GM19240 (cell line): ENCODE results near the gene RABL2B.
"Not testable (repeated sequence)": the region's sequence is repeated elsewhere in the genome, so short reads cannot be mapped to it uniquely, and the experiment has no call there.

Experiments used
- DNase-seq: peaks from one replicate; pipeline ENCODE4 v3.0.0; 2011; ENCODE audit warnings: low spot score; ENCODE audit not compliant: insufficient read length

Gene RABL2B

DNA sequence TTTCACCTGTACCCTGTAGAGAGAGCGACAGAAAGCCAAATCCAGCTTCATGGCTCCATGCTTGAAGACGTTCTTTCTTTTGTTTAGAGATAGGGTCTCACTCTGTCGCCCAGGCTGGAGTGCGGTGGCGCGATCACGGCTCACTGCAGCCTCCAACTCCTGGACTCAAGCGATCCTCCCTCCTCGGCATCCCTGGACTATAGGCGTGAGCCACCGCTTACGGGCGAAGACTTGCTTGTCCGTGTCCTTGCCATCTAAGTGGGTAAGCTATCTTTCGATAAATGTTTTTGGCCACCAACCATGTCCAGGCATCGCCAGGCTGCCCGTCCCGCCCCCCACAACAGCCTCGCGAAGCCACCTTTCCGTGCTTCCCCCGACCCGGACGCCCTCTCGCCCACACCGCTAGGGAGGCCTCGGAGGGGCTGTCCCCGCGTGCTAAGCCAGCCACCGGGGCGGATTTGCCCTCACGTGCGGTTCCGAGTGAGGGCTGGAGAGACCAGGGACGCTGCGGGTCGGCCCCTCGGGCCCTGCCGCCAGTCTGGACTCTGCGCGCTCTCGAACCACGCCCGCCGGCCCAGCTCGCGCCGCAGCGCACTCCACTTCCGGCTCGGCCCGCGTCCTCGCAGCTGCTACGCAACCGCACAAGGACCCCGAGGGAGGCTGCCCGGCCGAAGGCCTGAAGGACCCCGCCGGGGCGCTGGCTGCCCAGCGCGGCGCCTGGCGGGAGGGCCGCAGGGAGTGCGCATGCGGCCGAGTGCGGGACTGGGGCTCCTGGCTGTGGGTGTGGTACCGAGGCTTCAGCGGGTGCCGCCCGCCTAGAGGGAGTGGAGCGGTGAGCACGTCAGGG lies at the start of gene RABL2B:
Gene RABL2B (minus strand): TSS at position 604 of the 847 bp plus-strand sequence. CDS start 1,342 bp downstream, outside the sequence.
- DNase-seq = peak; percentile 82

DNA sequence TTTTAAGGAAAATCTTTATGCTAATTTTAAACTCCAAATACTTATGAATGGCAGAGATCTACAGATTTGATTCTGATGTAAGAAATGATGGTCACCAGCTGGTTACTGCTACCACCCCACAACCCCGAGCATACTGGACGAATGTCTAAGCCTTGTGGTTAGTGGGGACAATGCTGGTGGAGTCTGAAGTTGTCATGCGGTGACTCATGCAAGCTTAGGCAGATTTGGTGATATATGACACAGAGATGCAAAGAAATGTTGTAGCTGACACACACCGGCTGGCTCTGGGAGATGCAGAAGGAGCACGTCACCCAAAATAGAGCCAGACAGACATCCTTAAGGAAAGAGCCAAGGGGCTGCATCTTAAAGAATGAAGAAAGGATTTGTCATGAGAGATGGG lies 3.5 kb upstream of the RABL2B start:
- not testable (repeated sequence) for DNase-seq

DNA sequence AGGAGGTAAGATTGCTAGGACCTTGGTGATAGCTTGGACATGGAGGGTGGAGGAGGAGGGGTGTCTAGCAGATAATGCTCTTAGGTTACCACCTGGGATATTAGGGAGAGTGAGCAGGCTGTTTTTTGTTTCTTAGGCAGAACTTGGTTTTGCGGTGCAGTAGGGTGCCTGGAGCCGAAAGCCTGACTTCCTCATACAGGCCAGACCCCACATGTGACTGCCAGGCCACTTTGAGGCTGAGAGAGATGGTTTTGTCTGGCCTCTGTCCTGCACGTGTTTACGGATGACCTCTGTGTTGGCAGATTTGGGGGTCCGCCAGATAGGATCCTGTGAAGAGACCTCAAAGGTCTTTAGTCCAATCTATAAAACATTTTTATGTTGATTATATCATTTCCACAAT lies 1.9 kb upstream of the RABL2B start:
- not testable (repeated sequence) for DNase-seq

DNA sequence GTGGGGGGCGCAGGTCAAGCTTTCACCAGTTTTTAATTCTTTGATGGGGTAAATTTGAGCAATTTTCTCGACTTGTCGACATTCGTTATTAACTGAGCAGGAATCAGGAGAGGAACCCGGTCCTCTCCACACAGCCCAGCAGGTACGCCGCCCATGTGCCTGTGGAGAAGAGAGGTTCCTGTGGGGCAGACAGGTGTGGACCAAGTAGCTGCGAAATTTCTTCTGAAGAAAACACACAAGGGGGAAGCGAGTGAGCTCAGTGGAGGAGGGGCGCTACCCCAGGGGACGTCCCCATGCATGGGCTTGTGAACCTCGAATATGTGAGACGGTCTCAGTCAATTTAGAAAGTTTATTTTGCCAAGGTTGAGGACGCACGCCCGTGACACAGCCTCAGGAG lies 442 bp upstream of the RABL2B start:
- not testable (repeated sequence) for DNase-seq

DNA sequence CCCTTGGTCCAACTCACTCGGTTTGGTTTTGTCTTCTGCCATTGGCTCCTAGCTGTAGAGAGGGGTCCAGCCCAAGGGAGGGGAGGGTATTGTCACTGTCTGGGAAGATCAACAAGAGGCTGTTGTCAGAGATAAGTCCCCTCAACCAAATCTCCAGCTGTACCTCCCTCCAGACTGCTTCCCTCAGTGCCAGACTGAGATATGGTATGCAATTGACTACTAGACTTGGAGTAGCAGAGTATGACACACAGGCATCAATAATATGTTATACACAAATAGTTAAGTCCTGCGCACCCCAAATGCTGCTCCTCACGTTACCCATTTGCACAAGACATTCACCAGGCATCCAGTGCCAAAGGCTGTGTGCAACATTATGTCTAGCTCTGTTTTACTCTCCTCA lies 1.2 kb downstream of the RABL2B start:
- DNase-seq = not testable (repeated sequence)

DNA sequence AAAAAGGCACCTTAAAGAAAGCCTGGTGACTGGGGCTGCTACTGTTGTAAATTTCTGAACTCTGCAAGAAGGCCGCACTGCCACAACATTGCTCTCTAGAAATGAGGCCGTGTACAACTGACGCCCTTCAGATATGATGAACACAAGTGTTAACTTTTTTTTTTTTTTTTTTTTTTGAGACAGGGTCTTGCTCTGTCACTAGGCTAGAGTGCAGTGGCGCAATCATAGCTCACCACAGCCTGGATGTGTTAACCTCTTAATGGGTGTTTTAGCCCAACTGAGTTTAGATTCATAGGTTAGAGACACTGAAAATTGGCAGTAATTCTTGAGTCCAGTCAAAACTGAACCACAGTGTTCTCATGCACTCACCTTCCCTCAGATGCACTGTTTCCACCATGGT lies 3.2 kb downstream of the RABL2B start:
- DNase-seq = not testable (repeated sequence)

DNA sequence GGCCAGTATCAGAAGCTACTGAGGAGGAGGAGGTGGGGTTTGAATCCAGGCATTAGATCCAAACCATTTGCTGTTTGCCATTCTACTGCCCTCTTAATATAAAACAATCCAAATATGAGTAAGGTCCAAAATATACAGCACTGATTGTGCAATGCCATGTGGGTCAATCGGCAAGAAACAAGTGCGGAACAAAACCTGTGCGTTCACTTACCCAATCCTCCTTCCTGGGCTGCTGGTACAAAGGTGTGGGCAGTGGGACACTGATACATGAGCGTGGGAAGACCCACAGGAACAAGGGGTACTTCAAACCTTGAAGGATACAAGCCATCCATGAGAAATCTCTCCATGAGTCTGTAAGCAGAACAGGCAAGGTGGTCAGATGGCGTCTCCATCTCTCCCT lies 5.8 kb downstream of the RABL2B start:
- DNase-seq = not testable (repeated sequence)

DNA sequence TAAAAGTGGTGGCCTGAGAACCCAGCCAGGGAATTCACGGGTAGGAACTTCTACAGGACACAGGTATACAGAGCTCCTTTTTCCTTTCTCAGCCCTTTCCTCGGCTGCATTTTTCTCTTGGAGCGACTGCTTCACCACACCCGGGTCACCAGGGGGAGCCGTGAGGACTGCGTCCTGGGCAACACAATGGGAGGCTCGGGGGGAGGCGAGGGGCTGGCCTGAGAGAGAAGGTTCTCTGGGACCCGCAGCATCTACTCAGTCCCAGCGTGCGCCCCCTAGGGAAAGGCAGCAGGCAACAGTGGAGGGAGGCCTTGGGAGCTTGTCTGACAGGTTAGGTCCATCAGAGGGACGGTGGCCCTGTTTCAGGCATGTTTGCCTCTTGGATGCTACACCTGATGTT lies 8.3 kb downstream of the RABL2B start:
- not testable (repeated sequence) for DNase-seq

DNA sequence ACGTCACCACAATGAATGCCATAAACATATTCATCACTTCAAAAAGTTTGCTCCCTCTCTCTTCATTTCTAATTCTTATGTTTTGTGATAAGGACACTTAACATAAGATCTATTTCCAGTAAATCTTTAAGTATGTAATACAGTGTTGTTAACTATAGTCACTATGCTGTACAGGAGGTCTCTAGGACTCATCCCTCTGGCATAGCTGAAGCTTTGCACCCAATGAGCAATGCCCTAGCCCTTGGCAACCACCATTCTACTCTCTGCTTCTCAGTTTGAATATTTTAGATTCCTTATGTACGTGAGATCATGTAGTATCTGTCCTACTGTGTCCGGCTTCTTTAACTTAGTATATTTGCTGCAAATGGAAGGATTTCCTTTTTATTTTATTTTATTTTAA lies 19.1 kb downstream of the RABL2B start:
- not testable (repeated sequence) for DNase-seq

DNA sequence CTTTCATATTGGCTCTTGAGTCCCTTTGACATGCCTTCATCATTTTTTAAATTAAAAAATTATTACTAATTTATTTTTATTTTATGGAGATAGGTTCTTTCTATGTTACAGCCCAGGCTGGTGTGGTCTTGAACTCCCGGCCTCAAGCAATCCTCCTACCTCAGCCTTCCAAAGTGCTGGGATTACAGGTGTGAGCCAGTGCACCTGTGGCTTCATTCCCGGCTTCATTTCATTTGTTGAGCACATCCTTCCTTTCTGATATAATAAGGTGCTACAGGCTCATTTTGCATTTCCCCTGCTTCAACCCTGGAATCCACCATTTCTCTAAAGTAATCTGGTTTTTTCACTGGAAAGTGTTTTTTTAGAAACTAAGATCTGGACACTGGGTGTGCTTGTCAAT lies 21.6 kb downstream of the RABL2B start:
- DNase-seq = not testable (repeated sequence)

DNA sequence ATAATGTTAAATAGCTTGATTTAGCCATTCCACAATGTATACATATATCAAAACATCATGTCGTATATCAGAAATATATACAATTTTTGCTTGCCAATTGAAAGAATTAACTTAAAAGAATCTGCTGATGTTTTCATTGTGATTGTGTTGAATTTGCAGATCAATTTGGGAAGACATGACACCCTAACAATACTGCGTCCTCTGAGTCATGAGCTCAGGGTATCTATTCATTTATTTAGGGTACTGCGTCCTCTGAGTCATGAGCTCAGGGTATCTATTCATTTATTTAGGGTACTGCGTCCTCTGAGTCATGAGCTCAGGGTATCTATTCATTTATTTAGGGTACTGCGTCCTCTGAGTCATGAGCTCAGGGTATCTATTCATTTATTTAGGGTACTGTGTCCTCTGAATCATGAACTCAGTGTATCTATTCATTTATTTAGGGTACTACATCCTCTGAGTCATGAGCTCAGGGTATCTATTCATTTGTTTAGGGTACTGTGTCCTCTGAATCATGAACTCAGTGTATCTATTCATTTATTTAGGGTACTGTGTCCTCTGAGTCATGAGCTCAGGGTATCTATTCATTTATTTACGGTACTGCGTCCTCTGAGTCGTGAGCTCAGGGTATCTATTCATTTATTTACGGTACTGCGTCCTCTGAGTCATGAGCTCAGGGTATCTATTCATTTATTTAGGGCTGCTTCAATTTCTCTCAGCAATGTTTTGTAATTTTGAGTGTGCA lies 23.7 kb downstream of the RABL2B start:
- DNase-seq = not testable (repeated sequence)

DNA sequence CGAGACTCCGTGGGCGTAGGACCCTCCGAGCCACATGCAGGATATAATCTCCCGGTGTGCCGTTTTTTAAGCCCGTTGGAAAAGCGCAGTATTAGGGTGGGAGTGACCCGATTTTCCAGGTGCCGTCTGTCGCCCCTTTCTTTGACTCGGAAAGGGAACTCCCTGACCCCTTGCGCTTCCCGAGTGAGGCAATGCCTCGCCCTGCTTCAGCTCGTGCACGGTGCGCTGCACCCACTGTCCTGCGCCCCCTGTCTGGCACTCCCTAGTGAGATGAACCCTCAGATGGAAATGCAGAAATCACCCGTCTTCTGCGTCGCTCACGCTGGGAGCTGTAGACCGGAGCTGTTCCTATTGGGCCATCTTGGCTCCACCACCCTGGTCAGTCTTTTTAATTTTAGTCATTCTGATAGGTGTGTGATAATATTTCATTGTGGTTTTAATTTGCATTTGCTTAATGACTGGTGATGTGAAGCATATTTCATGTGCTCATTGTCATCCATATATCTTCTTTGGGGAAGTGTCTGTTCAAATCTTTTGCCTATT lies 26.4 kb downstream of the RABL2B start:
- not testable (repeated sequence) for DNase-seq

DNA sequence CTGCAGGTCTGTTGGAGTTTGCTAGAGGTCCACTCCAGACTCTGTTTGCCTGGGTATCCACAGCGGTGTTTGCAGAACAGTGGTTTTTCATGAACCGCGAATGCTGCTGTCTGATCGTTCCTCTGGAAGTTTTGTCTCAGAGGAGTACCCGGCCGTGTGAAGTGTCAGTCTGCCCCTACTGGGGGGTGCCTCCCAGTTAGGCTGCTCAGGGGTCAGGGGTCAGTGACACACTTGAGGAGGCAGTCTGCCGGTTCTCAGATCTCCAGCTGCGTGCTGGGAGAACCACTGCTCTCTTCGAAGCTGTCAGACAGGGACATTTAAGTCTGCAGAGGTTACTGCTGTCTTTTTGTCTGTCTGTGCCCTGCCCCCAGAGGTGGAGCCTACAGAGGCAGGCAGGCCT lies 27.0 kb downstream of the RABL2B start:
- DNase-seq = not testable (repeated sequence)

DNA sequence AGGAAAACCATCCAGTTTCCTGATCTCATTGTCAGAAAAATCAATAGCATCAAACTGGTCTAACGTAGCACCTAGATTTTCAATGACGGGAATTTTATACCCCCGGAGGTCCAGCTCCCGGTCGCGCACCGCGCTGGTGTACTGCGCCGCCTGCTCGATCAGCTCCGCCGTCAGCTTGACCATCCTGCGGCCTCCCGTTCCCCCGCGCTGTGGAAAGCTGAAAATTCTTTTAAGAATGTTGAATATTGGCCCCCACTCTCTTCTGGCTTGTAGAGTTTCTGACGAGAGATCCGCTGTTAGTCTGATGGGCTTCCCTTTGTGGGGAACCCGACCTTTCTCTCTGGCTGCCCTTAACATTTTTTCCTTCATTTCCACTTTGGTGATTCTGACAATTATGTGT lies 28.2 kb downstream of the RABL2B start:
- DNase-seq = not testable (repeated sequence)

DNA sequence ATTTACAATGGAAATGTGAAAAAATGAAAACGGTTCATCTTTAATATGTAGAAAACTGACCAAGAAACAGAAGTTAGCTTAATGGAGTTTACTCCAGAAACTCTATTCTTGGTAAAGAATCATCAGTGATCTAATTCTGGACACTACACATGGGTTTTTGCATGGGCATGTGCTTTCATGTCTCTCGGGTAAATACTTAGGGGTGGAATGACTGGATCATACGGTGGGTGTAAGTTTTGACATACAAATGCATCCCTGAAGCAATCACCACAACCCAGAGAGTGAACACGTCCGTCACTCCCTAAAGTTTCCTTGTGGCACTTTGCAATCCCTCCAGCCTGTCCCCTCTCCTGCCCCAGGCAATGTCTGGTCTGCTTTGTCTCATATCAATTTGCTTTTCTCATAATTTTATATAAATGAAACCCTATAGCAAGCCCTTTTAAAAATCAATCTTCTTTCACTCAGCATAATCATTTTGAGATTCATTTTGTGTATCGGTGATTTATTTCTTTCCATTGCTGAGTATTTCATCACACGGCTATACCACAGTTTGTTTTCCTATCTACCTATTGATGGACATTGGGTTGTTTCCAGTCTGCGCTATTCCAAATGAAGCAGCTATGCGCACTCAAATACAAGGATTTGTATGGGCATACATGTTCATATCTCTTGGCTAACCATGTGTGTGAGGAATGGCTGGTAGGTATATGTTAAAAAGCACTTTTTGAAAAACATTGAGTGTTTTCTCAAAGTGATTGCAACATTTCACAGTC lies 33.9 kb downstream of the RABL2B start:
- not testable (repeated sequence) for DNase-seq

DNA sequence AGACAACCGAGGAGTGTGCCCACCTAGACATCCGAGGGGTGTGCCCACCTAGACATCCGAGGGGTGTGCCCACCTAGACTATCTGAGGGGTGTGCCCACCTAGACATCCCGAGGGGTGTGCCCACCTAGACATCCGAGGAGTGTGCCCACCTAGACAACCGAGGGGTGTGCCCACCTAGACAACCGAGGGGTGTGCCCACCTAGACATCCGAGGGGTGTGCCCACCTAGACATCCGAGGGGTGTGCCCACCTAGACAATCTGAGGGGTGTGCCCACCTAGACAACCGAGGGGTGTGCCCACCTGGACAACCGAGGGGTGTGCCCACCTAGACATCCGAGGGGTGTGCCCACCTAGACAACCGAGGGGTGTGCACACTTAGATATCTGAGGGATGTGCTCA lies 34.8 kb downstream of the RABL2B start:
- not testable (repeated sequence) for DNase-seq

DNA sequence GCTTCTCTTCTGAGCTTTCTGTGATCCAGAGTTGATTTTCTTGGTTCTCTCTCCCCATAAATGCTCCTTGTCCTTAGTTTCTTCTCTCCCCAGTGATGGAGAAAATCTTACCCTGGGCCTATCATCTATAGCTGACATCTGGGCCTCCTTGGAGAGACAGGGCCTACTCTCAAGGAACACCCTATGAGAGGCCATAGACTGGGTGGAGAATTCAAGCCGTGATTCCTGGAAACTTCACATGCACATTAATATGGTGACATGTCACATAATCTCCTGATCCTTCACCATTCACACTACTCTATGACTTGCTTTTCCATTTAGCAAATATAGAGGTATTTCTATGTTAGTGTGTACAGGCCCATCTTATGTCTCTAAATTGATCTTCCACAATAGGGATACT lies 35.9 kb downstream of the RABL2B start:
- not testable (repeated sequence) for DNase-seq

DNA sequence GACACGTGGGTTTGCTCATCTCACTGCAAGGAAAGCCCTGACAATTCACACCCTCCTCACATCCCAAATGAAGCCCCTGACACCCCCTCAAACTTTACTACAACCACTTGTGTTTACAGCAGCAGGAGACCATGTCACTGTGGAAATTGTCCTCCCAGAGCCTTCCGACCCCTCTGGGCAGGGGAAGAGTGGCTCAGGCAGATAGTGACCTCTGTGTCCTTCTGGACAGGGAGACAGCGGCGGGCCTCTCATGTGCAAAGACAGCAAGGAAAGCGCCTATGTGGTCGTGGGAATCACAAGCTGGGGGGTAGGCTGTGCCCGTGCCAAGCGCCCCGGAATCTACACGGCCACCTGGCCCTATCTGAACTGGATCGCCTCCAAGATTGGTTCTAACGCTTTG lies 39.0 kb downstream of the RABL2B start:
- not testable (repeated sequence) for DNase-seq

DNA sequence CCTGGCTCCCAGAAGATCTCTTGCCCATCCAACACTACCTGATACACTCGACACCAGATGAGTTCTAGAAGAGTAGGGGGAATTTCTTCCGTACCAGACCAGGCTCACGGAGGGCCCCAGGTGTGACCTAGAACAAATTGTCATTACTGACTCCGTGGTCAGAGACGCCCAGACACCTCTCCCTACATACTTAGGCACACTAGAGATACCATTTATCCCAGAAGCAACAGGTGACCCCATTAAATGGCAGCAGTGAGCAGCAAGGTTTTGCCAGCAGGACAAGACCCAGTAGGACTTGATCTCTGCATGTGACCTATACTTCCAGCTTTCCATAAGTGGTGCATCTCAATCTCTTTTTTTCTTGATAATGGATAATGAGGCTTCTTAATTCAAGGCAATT lies 42.7 kb downstream of the RABL2B start:
- not testable (repeated sequence) for DNase-seq

DNA sequence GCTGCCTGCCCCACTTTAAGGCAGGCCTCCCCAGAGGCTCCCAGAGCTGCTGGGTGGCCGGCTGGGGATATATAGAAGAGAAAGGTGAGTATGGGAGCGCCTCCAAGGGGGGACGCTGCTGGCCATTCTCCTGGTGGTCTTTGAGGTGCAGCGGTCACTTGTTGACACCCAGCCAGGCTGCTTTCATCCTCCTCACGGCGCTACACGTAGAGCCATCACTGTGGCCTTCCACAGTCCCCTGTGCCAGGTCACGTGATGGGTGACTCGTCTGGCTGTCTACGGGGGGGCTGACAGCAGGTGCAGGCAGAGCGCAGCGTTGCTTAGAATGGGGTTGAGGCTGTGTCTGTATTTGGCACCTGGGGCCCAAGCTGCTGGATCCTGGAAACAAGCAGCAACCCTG lies 43.5 kb downstream of the RABL2B start:
- DNase-seq = no peak

DNA sequence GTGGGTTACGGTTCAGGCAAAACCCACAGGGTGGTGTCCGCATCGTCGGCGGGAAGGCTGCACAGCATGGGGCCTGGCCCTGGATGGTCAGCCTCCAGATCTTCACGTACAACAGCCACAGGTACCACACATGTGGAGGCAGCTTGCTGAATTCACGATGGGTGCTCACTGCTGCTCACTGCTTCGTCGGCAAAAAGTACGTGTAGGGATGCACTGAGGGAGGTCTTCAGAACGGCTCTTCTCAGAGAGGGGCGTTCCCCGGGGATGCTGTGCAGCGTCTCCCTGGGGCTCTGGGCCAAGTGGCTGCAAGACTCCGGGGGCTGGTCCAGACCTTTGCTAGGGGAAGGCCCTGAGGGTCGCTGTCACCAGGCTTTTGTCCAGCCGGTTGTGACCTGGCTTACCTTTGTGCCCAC lies 44.2 kb downstream of the RABL2B start:
- DNase-seq = no peak
